Measurements from ENCODE around the gene KHK. TPM values are rescaled to one million over a fixed set of nuclear protein-coding genes. Genes with fewer than 3 reads are reported as not detected.
A peak's percentile ranks its signal among the peaks of the same experiment; 100 is the strongest.

Gene KHK
- total RNA-seq, 1 donor from 2014 or later = 1.2 TPM

GRCh38 chr2:27065128-27065527 lies 21.4 kb upstream of the KHK start:
- no peaks in the 10 kb centered on the region for H3K27me3 Mint-ChIP-seq (ENCODE audit: low read depth)
- no peaks in the 10 kb centered on the region for H3K9me3 Mint-ChIP-seq (ENCODE audit: low read depth)
- peaks cover 23% of the 10 kb centered on the region for H3K36me3 Mint-ChIP-seq (ENCODE audit: low read depth)
- H3K4me1 Mint-ChIP-seq (ENCODE audit: low read depth) = peaks cover 34% of the 10 kb centered on the region
- no peak overlapping the region for H3K4me3 Mint-ChIP-seq (ENCODE audit: unreplicated experiment)
- DNase-seq (ENCODE audit: low spot score) = no peak
- no peak overlapping the region for H3K27ac Mint-ChIP-seq (ENCODE audit: unreplicated experiment)
- TF ChIP-seq CTCF (IDR thresholded peaks at IDR 0.05) = no peak

- Mint-ChIP-seq H3K9me3 (ENCODE audit: low read depth) (no peaks in the 10 kb centered on the region), H3K4me1 (ENCODE audit: low read depth) (peaks cover 49% of the 10 kb centered on the region), H3K36me3 (ENCODE audit: low read depth) (peaks cover 24% of the 10 kb centered on the region), H3K4me3 (ENCODE audit: unreplicated experiment) (no peak overlapping the region), H3K27me3 (ENCODE audit: low read depth) (no peaks in the 10 kb centered on the region), H3K27ac (ENCODE audit: unreplicated experiment) (peak overlapping the region; percentile 15)
- DNase-seq (ENCODE audit: low spot score) = no peak
- no peak for TF ChIP-seq CTCF (IDR thresholded peaks at IDR 0.05)
These were observed 19.2 kb upstream of the KHK start for GRCh38 chr2:27067385-27067784.

GRCh38 chr2:27069436-27069835 lies 17.1 kb upstream of the KHK start:
- Mint-ChIP-seq H3K4me1 (ENCODE audit: low read depth) (peaks cover 61% of the 10 kb centered on the region), H3K36me3 (ENCODE audit: low read depth) (peaks cover 18% of the 10 kb centered on the region), H3K4me3 (ENCODE audit: unreplicated experiment) (peak overlapping the region; percentile 96), H3K27ac (ENCODE audit: unreplicated experiment) (peak overlapping the region; percentile 69), H3K9me3 (ENCODE audit: low read depth) (no peaks in the 10 kb centered on the region), H3K27me3 (ENCODE audit: low read depth) (no peaks in the 10 kb centered on the region)
- DNase-seq (ENCODE audit: low spot score) = no peak
- no peak for TF ChIP-seq CTCF (IDR thresholded peaks at IDR 0.05)

- Mint-ChIP-seq H3K36me3 (ENCODE audit: low read depth) (peaks cover 17% of the 10 kb centered on the region), H3K27ac (ENCODE audit: unreplicated experiment) (peak overlapping the region; percentile 94), H3K4me1 (ENCODE audit: low read depth) (peaks cover 67% of the 10 kb centered on the region)
These were observed 16.5 kb upstream of the KHK start for GRCh38 chr2:27069961-27070618.

GRCh38 chr2:27070653-27071276 lies 15.8 kb upstream of the KHK start:
- Mint-ChIP-seq H3K27me3 (ENCODE audit: low read depth) (no peaks in the 10 kb centered on the region), H3K4me1 (ENCODE audit: low read depth) (peaks cover 68% of the 10 kb centered on the region), H3K9me3 (ENCODE audit: low read depth) (no peaks in the 10 kb centered on the region), H3K4me3 (ENCODE audit: unreplicated experiment) (peak overlapping the region; percentile 96), H3K36me3 (ENCODE audit: low read depth) (peaks cover 17% of the 10 kb centered on the region), H3K27ac (ENCODE audit: unreplicated experiment) (peak overlapping the region; percentile 94)
- TF ChIP-seq CTCF (IDR thresholded peaks at IDR 0.05) = no peak
- no peak for DNase-seq (ENCODE audit: low spot score)

More at GRCh38 chr2:27069961-27070618, 16.5 kb upstream of the KHK start:
- no peak for TF ChIP-seq CTCF (IDR thresholded peaks at IDR 0.05)
- Mint-ChIP-seq H3K9me3 (ENCODE audit: low read depth) (no peaks in the 10 kb centered on the region), H3K4me3 (ENCODE audit: unreplicated experiment) (peak overlapping the region; percentile 96), H3K27me3 (ENCODE audit: low read depth) (no peaks in the 10 kb centered on the region)
- no peak for DNase-seq (ENCODE audit: low spot score)

All from chondrocyte (in vitro differentiated cells).